ENCODE results near the gene JPH4. TPM values are rescaled to one million over a fixed set of nuclear protein-coding genes. Genes with fewer than 3 reads are reported as not detected.
"Not testable (repeated sequence)": the region's sequence is repeated elsewhere in the genome, so short reads cannot be mapped to it uniquely, and the experiment has no call there.

Gene JPH4
- total RNA-seq, 1 experiment from 2014 or later, result 0.15 TPM

GRCh38 chr14:23610815-23611289 is 32.3 kb upstream of the JPH4 start (continued):
- TF ChIP-seq POLR2AphosphoS5 (IDR thresholded peaks at IDR 0.05; ENCODE audit: low read depth, low read length), result no peak

- Histone ChIP-seq H3K36me3 (ENCODE audit: control insufficient read depth in 1 of 2, insufficient read depth in 2 of 2, low read length in 2 of 2) (no peaks in the 10 kb centered on the region), H3K79me2 (ENCODE audit: insufficient read depth, low read length) (no peaks in the 10 kb centered on the region), H3K9ac (ENCODE audit: low read length) (no peak overlapping the region), H2AFZ (ENCODE audit: low read depth, low read length, poor library complexity, severe bottlenecking) (no peak overlapping the region), H3K27ac (ENCODE audit: low read depth, low read length) (no peak overlapping the region), H3K27me3 (ENCODE audit: insufficient read depth, low read length) (no peaks in the 10 kb centered on the region), H3K4me2 (ENCODE audit: low read length) (no peak overlapping the region), H4K20me1 (ENCODE audit: insufficient read depth) (no peaks in the 10 kb centered on the region), H3K9me2 (ENCODE audit: insufficient read depth) (no peaks in the 10 kb centered on the region), H3K4me3 (replicated peaks in 1 of 2; ENCODE audit: low read depth in 1 of 2, low read length in 2 of 2) (no peak overlapping the region), H3K9me3 (ENCODE audit: control insufficient read depth in 1 of 2, insufficient read depth in 1 of 2, low read depth in 1 of 2, low read length in 2 of 2) (no peaks in the 10 kb centered on the region), H3K4me1 (ENCODE audit: control insufficient read depth in 1 of 2, insufficient read depth in 2 of 2, low read length in 2 of 2) (no peaks in the 10 kb centered on the region)
- no TSS peak for BruUV-seq (replicated peaks)
- no peak for ATAC-seq
- TF ChIP-seq POLR2AphosphoS5 (IDR thresholded peaks at IDR 0.05; ENCODE audit: low read depth, low read length), result no peak
- no peak for TF ChIP-seq TCF7L2 (IDR thresholded peaks at IDR 0.05; ENCODE audit: borderline replicate concordance, extremely low read depth, insufficient read depth, insufficient read length)
- TF ChIP-seq CBX3 (IDR thresholded peaks at IDR 0.05; ENCODE audit: low read depth), result no peak
- no peak for TF ChIP-seq ZBTB33 (IDR thresholded peaks at IDR 0.05; ENCODE audit: extremely low read depth, insufficient replicate concordance, low read length)
- no peak for TF ChIP-seq EZH2 (IDR thresholded peaks at IDR 0.05)
- no peak for TF ChIP-seq RAD21 (IDR thresholded peaks at IDR 0.05; ENCODE audit: low read depth)
- TF ChIP-seq SRF (IDR thresholded peaks at IDR 0.05; ENCODE audit: low read depth), result no peak
- no peak for TF ChIP-seq POLR2A (IDR thresholded peaks at IDR 0.05; ENCODE audit: borderline replicate concordance, extremely low read depth, insufficient read depth, insufficient read length)
- TF ChIP-seq REST (IDR thresholded peaks at IDR 0.05; ENCODE audit: low read depth), result no peak
- no peak for TF ChIP-seq YY1 (IDR thresholded peaks at IDR 0.05; ENCODE audit: extremely low read depth, insufficient replicate concordance, low read depth, low read length)
- no peak for TF ChIP-seq ZNF274 (IDR thresholded peaks at IDR 0.05; ENCODE audit: low read depth, low read length)
- no peak for TF ChIP-seq JUND (IDR thresholded peaks at IDR 0.05)
- DNase-seq (ENCODE audit: low read depth, low spot score), result no peak
- RAD21 ChIA-PET (ENCODE audit: low non-redundant PET in 1 of 2, low total read pairs in 2 of 2, uncharacterized antibody in 2 of 2, unreplicated experiment in 2 of 2), result no interaction called here
- intact Hi-C loops (cut with micrococcal nuclease), result no loop called here
- CTCF ChIA-PET, result no interaction called here
- POLR2A ChIA-PET, result no interaction called here
Measured at GRCh38 chr14:23610090-23610814, 31.7 kb upstream of the JPH4 start.

- H3K9me3 ChIP-seq (ENCODE audit: control insufficient read depth in 1 of 2, insufficient read depth in 1 of 2, low read depth in 1 of 2, low read length in 2 of 2); BruUV-seq (replicated peaks); H3K4me2 ChIP-seq (ENCODE audit: low read length); H3K9me2 ChIP-seq (ENCODE audit: insufficient read depth); ATAC-seq; intact Hi-C loops (cut with micrococcal nuclease); H3K4me1 ChIP-seq (ENCODE audit: control insufficient read depth in 1 of 2, insufficient read depth in 2 of 2, low read length in 2 of 2); H3K4me3 ChIP-seq (replicated peaks in 1 of 2; ENCODE audit: low read depth in 1 of 2, low read length in 2 of 2); POLR2A ChIA-PET; H3K27ac ChIP-seq (ENCODE audit: low read depth, low read length); DNase-seq (ENCODE audit: low read depth, low spot score); CTCF ChIA-PET; H4K20me1 ChIP-seq (ENCODE audit: insufficient read depth); H3K36me3 ChIP-seq (ENCODE audit: control insufficient read depth in 1 of 2, insufficient read depth in 2 of 2, low read length in 2 of 2); H3K9ac ChIP-seq (ENCODE audit: low read length); H3K79me2 ChIP-seq (ENCODE audit: insufficient read depth, low read length); RAD21 ChIA-PET (ENCODE audit: low non-redundant PET in 1 of 2, low total read pairs in 2 of 2, uncharacterized antibody in 2 of 2, unreplicated experiment in 2 of 2); H2AFZ ChIP-seq (ENCODE audit: low read depth, low read length, poor library complexity, severe bottlenecking); H3K27me3 ChIP-seq (ENCODE audit: insufficient read depth, low read length): not testable (repeated sequence)
Measured at GRCh38 chr14:23609411-23610089, 31.0 kb upstream of the JPH4 start.
